HG02798 (cell line): ENCODE data around the gene ERVW-1.
"Not testable (repeated sequence)": the region's sequence is repeated elsewhere in the genome, so short reads cannot be mapped to it uniquely, and the experiment has no call there.

Experiments
- ATAC-seq: cut with Tn5 transposase; IDR thresholded peaks from one replicate; pipeline ENCODE4 v1.9.1; 2021; ENCODE audit warnings: mild to moderate bottlenecking; ENCODE audit not compliant: unreplicated experiment, poor library complexity

The ERVW-1 gene

DNA sequence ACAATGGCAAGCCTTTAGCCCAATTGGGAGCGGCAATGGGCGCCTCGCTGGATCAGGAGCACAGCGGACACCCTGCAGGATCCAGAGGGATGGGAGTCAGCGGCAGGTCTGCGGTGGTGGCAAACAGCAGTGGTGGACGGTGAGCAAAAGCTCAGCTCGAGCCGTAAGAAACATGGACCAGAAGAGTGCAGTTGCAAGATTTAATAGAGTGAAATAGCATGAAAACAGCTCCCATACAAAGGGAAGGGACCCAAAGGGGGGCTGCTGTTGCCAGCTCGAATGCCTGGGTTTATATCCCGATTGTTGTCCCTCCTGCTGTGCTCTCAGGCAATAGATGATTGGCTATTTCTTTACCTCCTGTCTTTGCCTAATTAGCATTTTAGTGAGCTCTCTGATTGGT lies at the start of gene ERVW-1:
TSS of gene ERVW-1 (minus strand) at position 266 of the 400 bp plus-strand sequence. CDS start 7,565 bp downstream, outside the sequence.
- not testable (repeated sequence) for ATAC-seq

DNA sequence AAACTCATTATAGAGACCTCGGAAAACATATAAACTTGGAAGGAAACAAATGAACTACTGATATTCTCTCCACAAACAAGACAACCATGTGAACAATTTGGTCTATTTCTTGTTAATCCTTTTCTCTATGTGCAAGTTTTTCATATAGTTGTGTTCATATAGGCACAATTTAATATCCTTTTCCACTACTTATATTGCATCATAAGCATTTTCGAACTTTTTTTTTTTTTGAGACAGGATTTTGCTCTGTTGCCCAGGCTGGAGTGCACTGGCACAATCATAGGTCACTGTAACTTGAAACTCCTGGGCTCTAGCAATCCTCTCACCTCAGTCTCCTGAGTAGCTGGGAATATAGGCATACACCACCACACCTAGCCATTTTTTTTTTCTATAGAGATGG lies 45.4 kb upstream of the ERVW-1 start:
- ATAC-seq, result no peak

DNA sequence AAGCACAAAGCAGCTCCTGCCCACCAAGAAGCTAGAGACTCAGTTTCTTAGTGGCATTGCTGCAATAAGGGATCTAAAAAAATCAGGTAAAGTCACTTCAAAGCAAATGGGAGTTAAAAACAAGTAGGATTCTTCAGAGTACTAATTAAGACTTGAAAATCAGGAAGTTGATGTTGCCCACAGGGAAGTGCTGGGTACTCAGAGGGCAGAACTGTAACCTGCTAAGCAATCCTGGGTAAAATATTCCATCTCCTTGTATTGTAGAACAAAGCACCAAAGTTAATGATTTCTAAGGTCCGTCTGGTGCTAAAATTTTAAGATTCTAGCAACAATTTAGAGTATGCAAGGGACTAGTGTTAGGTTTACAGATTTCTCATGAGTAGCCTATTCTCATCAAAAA lies 42.3 kb upstream of the ERVW-1 start:
- no peak for ATAC-seq

GRCh38 chr7:92517631-92518030 lies 39.9 kb upstream of the ERVW-1 start:
- no peak for ATAC-seq

DNA sequence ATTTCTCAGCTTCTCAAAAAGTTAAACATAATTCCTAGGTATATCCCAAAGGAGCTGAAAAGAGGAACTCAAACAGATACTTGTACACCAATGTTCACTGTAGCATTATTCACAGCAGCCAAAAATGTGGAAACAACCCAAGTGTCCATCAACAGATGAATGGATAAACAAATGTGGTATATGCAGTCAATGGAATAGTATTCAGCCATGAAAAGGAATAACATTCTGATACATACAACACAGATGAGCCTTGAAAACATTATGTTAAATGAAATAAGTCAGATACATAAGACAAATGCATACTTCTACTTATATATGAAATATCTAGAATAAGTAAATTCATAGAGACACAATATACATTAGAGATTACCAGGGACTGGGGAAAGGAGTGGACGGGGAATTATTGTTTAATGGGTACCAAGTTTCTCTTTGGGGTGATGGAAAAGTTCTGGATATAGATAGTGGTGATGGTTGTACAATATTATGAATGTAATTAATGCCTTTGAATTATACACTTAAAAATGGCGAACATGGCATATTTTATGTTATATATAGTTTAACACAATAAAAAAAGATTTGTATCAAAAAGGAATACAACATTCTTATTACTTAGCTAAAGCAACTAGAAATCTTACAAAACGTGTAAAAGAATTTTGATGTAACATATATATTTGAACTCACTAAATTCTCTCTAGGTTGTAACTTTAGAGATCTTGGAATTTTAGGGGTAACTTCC lies 35.6 kb upstream of the ERVW-1 start:
- no peak for ATAC-seq

- ATAC-seq, result no peak
These were observed 31.2 kb upstream of the ERVW-1 start for GRCh38 chr7:92508946-92509345.

GRCh38 chr7:92506363-92506762 lies 28.6 kb upstream of the ERVW-1 start:
- no peak for ATAC-seq

- ATAC-seq, result no peak
These were observed 26.8 kb upstream of the ERVW-1 start for GRCh38 chr7:92504563-92504962.

- no peak for ATAC-seq
These were observed 26.0 kb upstream of the ERVW-1 start for GRCh38 chr7:92503767-92504166.

- no peak for ATAC-seq
These were observed 20.8 kb upstream of the ERVW-1 start for GRCh38 chr7:92498557-92498956.

DNA sequence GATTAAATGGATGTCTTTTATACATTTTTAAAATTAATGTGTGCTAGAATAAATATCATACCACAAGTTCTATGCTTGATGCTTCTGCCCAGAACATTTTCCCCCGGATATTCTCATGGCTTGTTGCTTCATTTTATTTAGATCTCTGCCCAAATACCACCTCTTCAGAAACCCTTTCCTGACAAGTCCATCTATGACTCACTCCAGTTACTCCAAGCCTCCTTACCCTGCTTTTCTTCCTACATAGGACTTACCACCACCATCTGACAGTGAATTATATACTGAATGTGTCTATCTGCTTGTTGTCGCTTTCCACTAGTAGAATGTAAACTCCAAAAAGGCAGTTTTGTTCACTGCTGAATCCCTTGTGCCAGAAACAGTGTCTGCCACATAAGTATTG lies 19.1 kb upstream of the ERVW-1 start:
- ATAC-seq, result no peak

GRCh38 chr7:92489634-92490033 lies 11.9 kb upstream of the ERVW-1 start:
- no peak for ATAC-seq

- no peak for ATAC-seq
These were observed 10.1 kb upstream of the ERVW-1 start for GRCh38 chr7:92487804-92488203.

GRCh38 chr7:92485974-92486373 lies 8.2 kb upstream of the ERVW-1 start:
- ATAC-seq, result no peak

GRCh38 chr7:92485267-92485892 lies 7.6 kb upstream of the ERVW-1 start:
- no peak for ATAC-seq

DNA sequence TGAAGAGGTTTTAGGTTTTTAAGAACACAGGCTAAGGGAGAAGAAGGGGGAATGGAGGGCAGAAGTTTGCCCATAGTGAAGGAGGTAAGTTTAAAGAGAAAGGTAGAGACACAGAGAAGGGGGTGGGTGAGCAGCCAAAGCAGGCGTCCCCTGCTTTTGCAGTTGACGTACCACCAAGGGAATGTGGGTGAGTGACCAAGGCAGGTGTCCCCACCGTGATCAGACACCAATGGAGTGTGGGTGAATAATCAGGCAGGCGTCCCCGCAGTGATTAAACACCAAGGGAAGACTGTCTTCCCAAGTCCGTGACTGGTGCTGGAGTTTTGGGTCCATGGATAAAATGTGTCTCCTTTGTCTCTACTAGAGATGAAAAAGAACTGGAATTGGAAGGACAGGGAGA lies 6.5 kb upstream of the ERVW-1 start:
- not testable (repeated sequence) for ATAC-seq

DNA sequence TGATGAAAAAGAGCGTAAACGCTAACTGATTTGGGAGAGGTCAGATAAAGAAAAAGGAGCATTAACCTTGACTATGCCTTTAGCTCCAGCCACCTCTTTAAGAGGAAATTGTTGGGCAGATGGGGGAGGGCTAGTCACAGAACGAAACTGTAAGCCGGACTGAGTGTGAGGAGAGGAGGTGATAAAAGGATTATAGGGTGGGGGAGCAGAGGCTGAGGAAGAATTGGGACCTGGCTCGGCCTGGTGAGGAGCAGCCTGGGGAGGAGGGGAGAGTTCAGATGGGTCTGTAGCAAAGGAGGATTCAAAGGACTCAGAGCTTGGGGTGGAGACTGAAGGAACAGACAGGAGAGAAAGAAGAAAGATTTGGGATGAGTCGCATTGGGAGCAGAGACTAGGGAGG lies 5.9 kb upstream of the ERVW-1 start:
- not testable (repeated sequence) for ATAC-seq

GRCh38 chr7:92479146-92479545 lies 1.4 kb upstream of the ERVW-1 start:
- not testable (repeated sequence) for ATAC-seq

DNA sequence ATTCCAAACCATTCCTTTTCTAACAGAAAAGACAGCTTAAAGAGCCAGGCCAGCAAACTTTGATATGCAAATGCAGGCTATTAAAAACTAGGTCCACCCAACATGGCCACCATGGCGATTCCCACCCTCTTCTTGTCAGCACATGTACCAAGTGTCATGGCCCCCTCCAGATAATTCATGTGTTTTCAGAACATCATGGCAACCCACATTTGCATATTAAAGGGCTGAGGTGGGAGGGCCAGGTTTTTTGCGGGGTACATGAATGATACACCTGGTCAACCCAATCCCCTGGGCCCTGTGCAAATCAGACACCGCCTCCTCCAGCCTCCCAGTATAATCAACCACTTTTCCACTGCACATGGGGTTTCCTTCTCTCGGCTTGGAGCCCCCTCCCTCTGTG lies 965 bp upstream of the ERVW-1 start:
- ATAC-seq, result no peak

DNA sequence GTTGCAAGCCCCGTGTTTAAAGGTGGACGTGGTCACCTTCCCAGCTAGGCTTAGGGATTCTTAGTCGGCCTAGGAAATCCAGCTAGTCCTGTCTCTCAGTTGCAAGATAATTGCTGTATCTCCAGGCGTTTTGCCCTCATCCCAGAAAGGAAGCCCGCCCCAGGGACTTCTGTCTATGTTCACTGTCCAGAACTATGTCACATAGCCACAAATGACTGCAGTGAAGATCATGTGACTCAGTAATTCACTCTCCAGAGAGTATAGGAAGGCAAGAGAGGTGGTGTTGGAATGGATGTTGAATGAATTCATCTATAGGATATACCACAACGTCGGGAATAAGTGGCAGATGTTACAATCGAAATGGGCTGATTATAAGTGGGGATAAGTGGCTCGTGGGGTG lies 349 bp upstream of the ERVW-1 start:
- no peak for ATAC-seq

DNA sequence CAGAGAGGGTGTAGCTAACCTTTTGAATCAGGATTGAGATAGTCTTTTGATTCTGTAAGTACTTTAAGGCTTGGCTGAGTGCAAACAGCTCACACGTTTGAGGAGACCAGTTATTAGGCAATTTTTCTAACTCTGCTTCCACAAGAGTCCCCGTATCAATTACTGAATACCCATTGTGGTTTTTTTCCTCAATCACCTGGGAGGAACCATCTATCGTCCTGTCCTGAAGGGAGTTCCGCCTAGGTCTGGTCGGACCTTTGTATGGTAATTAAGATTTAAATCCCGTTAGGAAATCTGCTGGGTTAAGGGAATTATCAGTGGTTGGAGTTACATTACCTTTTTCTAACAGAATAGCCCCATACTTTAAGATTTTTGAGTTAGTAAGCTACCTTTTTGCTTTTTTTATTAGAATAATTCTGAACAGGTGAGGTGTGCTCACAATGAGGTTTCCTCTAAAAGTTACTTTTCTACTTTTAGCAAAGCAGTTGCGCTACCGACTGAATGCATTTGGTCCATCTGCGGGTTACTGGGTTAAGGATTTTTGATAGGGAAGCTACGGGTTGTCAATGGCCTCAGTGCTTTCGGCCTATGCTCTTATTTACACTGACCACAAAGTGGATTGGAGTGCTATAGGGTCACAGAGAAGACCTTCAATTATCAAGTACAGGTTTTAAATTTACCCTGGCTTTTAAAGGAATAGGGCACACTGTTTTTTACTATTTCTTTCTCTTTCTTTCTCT lies 1.7 kb downstream of the ERVW-1 start:
- ATAC-seq, result not testable (repeated sequence)
